ENCODE measurements around the gene ARAP2. TPM values are rescaled to one million over a fixed set of nuclear protein-coding genes. Genes with fewer than 3 reads are reported as not detected.

Gene ARAP2
- total RNA-seq, 4 donors from 2014 or later: 82.8 to 136 (median 105) TPM

GRCh38 chr4:36094995-36095394 lies 149.3 kb downstream of the ARAP2 start:
- intact Hi-C loops (cut with DNase I; ENCODE audit: low total_unique reads): no loop called here
- DNase-seq (ENCODE audit: low spot score in 2 of 2): no peak
- H3K4me3 ChIP-seq (ENCODE audit: low read depth, poor library complexity, severe bottlenecking): no peak overlapping the region
- 92% methylated on average over 2 of the region's 2 CpGs for WGBS, 2 donors
- no peak for TF ChIP-seq POLR2A (IDR thresholded peaks at IDR 0.05)
- no peak for TF ChIP-seq CTCF (IDR thresholded peaks at IDR 0.05)

- H3K4me3 ChIP-seq (ENCODE audit: low read depth, poor library complexity, severe bottlenecking): no peak overlapping the region
- DNase-seq (ENCODE audit: low spot score in 2 of 2): no peak
- intact Hi-C loops (cut with DNase I; ENCODE audit: low total_unique reads): no loop called here
- no peak for TF ChIP-seq POLR2A (IDR thresholded peaks at IDR 0.05)
- TF ChIP-seq CTCF (IDR thresholded peaks at IDR 0.05): no peak
- 91 to 95% methylated on average over 9 of the region's 9 CpGs for WGBS, 2 donors
These were observed 152.3 kb downstream of the ARAP2 start for GRCh38 chr4:36091997-36092396.

GRCh38 chr4:36088542-36088941 lies 155.8 kb downstream of the ARAP2 start:
- TF ChIP-seq CTCF (IDR thresholded peaks at IDR 0.05): no peak
- no peak for TF ChIP-seq POLR2A (IDR thresholded peaks at IDR 0.05)
- no peak for DNase-seq (ENCODE audit: low spot score in 2 of 2)
- intact Hi-C loops (cut with DNase I; ENCODE audit: low total_unique reads): no loop called here
- H3K4me3 ChIP-seq (ENCODE audit: low read depth, poor library complexity, severe bottlenecking): no peak overlapping the region
- WGBS, 2 donors: 7 to 25% methylated on average over 1 of the region's 1 CpG

GRCh38 chr4:36086261-36086786 lies 158.0 kb downstream of the ARAP2 start:
- 90 to 94% methylated on average over 1 of the region's 1 CpG for WGBS, 2 donors
- intact Hi-C loops (cut with DNase I; ENCODE audit: low total_unique reads): no loop called here
- DNase-seq (ENCODE audit: low spot score in 2 of 2): no peak
- H3K4me3 ChIP-seq (ENCODE audit: low read depth, poor library complexity, severe bottlenecking): no peak overlapping the region
- TF ChIP-seq POLR2A (IDR thresholded peaks at IDR 0.05) (no peak), CTCF (IDR thresholded peaks at IDR 0.05) (no peak)

GRCh38 chr4:36082817-36083216 lies 161.5 kb downstream of the ARAP2 start:
- H3K4me3 ChIP-seq (ENCODE audit: low read depth, poor library complexity, severe bottlenecking): no peak overlapping the region
- intact Hi-C loops (cut with DNase I; ENCODE audit: low total_unique reads): no loop called here
- DNase-seq (ENCODE audit: low spot score in 2 of 2): no peak
- no peak for TF ChIP-seq CTCF (IDR thresholded peaks at IDR 0.05)
- TF ChIP-seq POLR2A (IDR thresholded peaks at IDR 0.05): no peak
- WGBS, 2 donors: 89 to 93% methylated on average over 4 of the region's 4 CpGs

GRCh38 chr4:36081185-36081584 lies 163.1 kb downstream of the ARAP2 start:
- WGBS, 2 donors: 86% methylated on average over 3 of the region's 3 CpGs
- H3K4me3 ChIP-seq (ENCODE audit: low read depth, poor library complexity, severe bottlenecking): no peak overlapping the region
- no peak for DNase-seq (ENCODE audit: low spot score in 2 of 2)
- intact Hi-C loops (cut with DNase I; ENCODE audit: low total_unique reads): no loop called here
- TF ChIP-seq CTCF (IDR thresholded peaks at IDR 0.05) (no peak), POLR2A (IDR thresholded peaks at IDR 0.05) (no peak)

All from lower leg skin (tissue), 4 donors.